Smooth muscle cell (in vitro differentiated cells): ENCODE results near the gene AP4S1. TPM values are rescaled to one million over a fixed set of nuclear protein-coding genes. Genes with fewer than 3 reads are reported as not detected.
A peak's percentile ranks its signal among the peaks of the same experiment; 100 is the strongest.
"Not testable (repeated sequence)": the region's sequence is repeated elsewhere in the genome, so short reads cannot be mapped to it uniquely, and the experiment has no call there.

Source experiments
- DNase-seq: peaks from one replicate; lab custom pipeline; 2025; ENCODE audit not compliant: unreplicated experiment; lab: John Stamatoyannopoulos, UW
- H2AFZ ChIP-seq: fragments of 200-600 bp; sonication (generic); 2 replicates; pipeline ENCODE4 v1.6.0; 2016; ENCODE audit warnings: antibody characterized with exemption, low read depth, mild to moderate bottlenecking
- H3F3A ChIP-seq: fragments of 200-600 bp; sonication (generic); 2 replicates; pipeline ENCODE4 v1.6.0; 2017; ENCODE audit warnings: antibody characterized with exemption, low read depth
- H3K27ac ChIP-seq: fragments of 200-600 bp; sonication (generic); 2 replicates; pipeline ENCODE4 v1.5.1; 2016; ENCODE audit warnings: low read depth, mild to moderate bottlenecking
- H3K27me3 ChIP-seq: fragments of 200-600 bp; sonication (generic); 2 replicates; pipeline ENCODE4 v1.6.1; 2016; ENCODE audit warnings: low read depth, mild to moderate bottlenecking
- H3K36me3 ChIP-seq: fragments of 200-600 bp; sonication (generic); 2 replicates; pipeline ENCODE4 v1.5.1; 2016; ENCODE audit warnings: low read depth
- H3K4me1 ChIP-seq: fragments of 200-600 bp; sonication (generic); 2 replicates; pipeline ENCODE4 v1.5.1; 2016; ENCODE audit warnings: low read depth
- H3K4me2 ChIP-seq: fragments of 200-600 bp; sonication (generic); 2 replicates; pipeline ENCODE4 v1.6.0; 2016; ENCODE audit warnings: mild to moderate bottlenecking
- H3K4me3 ChIP-seq: fragments of 200-600 bp; sonication (generic); 2 replicates; pipeline ENCODE4 v1.5.1; 2016; ENCODE audit warnings: mild to moderate bottlenecking
- H3K79me2 ChIP-seq: fragments of 200-600 bp; sonication (generic); 2 replicates; pipeline ENCODE4 v1.6.0; 2016; ENCODE audit warnings: low read depth, mild to moderate bottlenecking
- H3K9ac ChIP-seq: fragments of 200-600 bp; sonication (generic); 2 replicates; pipeline ENCODE4 v1.6.0; 2016; ENCODE audit warnings: low read depth
- H3K9me3 ChIP-seq: fragments of 200-600 bp; sonication (generic); replicated peaks from 2 replicates; pipeline ENCODE4 v1.5.1; 2016; ENCODE audit warnings: low read depth
- H4K20me1 ChIP-seq: fragments of 200-600 bp; sonication (generic); 2 replicates; pipeline ENCODE4 v1.6.0; 2016; ENCODE audit warnings: low read depth
- WGBS: methylation state at CpG from one replicate; pipeline ENCODE4 v1.1.7; 2016; ENCODE audit warnings: low lambda C conversion rate; 5-methylcytosine and 5-hydroxymethylcytosine counted together
- polyA plus RNA-seq: library from polyadenylated mRNA; unstranded; fragments of >200 nt; fragmentation: Nextera tagmentation; extraction: Ambion mirVana; gene quantifications from 2 replicates; pipeline ENCODE4 v1.2.1, GENCODE V29; 2016
- total RNA-seq: library from RNA; depleted of rRNA; stranded (reverse); fragments of >200 nt; gene quantifications from 2 replicates; pipeline ENCODE4 v1.2.3, GENCODE V29; 2014
- TF ChIP-seq, protein P1 (sequence below): fragments of 200-600 bp; sonication (generic); IDR thresholded peaks from 2 replicates; pipeline ENCODE4 v1.5.1; 2017; ENCODE audit warnings: borderline replicate concordance, mild to moderate bottlenecking, antibody characterized with exemption; ENCODE audit not compliant: insufficient read depth, poor library complexity, severe bottlenecking

The AP4S1 gene, protein sequence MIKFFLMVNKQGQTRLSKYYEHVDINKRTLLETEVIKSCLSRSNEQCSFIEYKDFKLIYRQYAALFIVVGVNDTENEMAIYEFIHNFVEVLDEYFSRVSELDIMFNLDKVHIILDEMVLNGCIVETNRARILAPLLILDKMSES
- total RNA-seq (7.6 and 9.8 TPM in 2 replicates), polyA plus RNA-seq (2.3 and 4.1 TPM in 2 replicates)

DNA sequence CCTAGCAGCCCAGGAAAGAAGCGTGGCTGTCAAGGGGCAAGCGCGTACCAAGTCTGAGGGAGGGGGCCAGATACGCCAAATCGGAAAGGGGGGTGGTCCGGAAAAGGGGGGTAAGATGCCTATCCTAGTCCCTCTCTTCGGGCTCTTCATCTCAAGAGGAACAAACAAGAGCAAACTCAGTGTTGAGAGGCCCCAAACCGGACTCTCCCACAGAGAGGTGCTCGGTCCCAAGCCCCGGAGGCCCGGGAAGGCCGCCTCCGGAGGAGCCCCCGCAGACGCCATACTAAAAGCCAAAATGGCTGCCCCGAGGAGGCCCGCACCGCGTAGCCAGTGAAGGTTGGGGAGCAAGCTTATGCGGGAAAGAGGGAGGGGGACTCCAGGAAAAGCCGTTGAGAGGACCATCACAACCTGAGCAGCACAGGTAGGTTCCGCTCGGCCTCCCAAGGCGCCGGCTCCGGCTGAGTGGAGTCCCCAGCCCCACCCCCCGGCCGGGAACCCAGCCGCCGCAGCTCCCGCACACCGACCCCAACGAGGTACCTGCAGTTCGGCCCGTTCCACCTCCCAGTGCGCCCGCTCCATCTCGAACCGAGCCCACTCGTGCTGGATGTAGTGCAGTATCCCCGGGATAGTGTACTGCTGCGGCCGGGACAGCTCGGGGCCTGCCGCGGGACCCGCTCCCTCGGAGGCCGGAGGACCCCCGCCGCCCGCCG is at the start of gene AP4S1:
AP4S1 (plus strand) TSS at position 283 of the 710 bp plus-strand sequence. CDS start 40,548 bp downstream, outside the sequence.
- Histone ChIP-seq H3K4me2 (peak within 1 kb of the TSS; percentile 95), H3F3A (peaks cover 12% of the 10 kb centered on the region), H3K4me1 (peaks cover 23% of the 10 kb centered on the region), H4K20me1 (peaks cover 49% of the 10 kb centered on the region), H3K79me2 (peaks cover 81% of the 10 kb centered on the region), H2AFZ (peak within 1 kb of the TSS; percentile 97), H3K9ac (peak within 1 kb of the TSS; percentile 98), H3K9me3 (no peaks in the 10 kb centered on the region), H3K36me3 (no peaks in the 10 kb centered on the region), H3K27ac (peak within 1 kb of the TSS; percentile 95), H3K27me3 (no peaks in the 10 kb centered on the region), H3K4me3 (peak within 1 kb of the TSS; percentile 99)
- TF ChIP-seq, protein P1, sequence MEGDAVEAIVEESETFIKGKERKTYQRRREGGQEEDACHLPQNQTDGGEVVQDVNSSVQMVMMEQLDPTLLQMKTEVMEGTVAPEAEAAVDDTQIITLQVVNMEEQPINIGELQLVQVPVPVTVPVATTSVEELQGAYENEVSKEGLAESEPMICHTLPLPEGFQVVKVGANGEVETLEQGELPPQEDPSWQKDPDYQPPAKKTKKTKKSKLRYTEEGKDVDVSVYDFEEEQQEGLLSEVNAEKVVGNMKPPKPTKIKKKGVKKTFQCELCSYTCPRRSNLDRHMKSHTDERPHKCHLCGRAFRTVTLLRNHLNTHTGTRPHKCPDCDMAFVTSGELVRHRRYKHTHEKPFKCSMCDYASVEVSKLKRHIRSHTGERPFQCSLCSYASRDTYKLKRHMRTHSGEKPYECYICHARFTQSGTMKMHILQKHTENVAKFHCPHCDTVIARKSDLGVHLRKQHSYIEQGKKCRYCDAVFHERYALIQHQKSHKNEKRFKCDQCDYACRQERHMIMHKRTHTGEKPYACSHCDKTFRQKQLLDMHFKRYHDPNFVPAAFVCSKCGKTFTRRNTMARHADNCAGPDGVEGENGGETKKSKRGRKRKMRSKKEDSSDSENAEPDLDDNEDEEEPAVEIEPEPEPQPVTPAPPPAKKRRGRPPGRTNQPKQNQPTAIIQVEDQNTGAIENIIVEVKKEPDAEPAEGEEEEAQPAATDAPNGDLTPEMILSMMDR = no peak
- WGBS = under 1% methylated on average over 42 of the region's 53 CpGs
- DNase-seq = peak; percentile 45

DNA sequence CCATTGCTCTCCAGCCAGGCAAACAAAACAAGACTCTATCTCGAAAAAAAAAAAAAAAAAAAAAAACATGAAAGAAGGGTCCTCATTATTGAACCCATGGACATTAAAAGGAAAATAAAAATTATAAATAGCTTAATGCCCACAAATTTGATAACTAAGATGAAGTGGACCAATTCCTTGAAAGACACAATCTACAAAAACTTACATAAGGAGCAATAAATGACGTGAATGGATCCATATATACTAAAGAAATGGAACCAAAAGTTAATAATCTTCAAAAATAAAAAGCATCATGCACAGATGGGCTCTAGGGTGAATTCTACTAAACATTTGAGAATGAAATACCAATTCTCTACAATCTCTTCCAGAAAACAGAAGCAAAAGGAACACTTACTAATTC is 47.7 kb upstream of the AP4S1 start:
- peak overlapping the region; percentile 17 for H3K9ac ChIP-seq
- H3F3A ChIP-seq = no peaks in the 10 kb centered on the region
- peaks cover 100% of the 10 kb centered on the region for H3K79me2 ChIP-seq
- H3K4me3 ChIP-seq = no peak overlapping the region
- H3K4me1 ChIP-seq = no peaks in the 10 kb centered on the region
- H3K27me3 ChIP-seq = no peaks in the 10 kb centered on the region
- peaks cover 100% of the 10 kb centered on the region for H4K20me1 ChIP-seq
- TF ChIP-seq, protein P1 = no peak
- no peak for DNase-seq
- H3K4me2 ChIP-seq = no peak overlapping the region
- H2AFZ ChIP-seq = no peak overlapping the region
- H3K9me3 ChIP-seq = no peaks in the 10 kb centered on the region
- H3K27ac ChIP-seq = no peak overlapping the region
- H3K36me3 ChIP-seq = no peaks in the 10 kb centered on the region
- 79% methylated on average over 2 of the region's 2 CpGs for WGBS

DNA sequence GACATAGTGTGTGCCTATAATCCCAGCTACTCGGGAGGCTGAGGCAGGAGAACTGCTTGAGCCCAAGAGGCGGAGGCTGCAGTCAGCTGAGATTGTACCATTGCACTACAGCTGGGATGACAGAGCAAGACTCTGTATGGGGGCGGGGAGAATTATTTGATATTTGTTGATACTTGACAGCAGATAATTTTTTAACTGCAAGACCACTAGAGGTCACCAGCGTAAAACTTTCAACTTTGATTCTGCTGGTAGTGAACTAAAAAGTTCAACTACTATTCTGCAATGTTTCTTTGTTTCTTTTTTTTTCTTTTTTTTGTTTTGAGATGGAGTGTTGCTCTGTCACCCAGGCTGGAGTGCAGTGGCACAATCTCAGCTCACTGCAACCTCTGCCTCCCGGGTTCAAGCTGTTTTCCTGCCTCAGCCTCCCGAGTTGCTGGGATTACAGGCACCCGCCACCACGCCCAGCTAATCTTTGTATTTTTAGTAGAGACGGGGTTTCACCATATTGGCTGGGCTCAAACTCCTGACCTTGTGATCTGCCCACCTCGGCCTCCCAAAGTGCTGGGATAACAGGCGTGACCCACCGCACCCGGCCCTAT is 45.2 kb upstream of the AP4S1 start:
- not testable (repeated sequence) for H2AFZ ChIP-seq

More for the DNA sequence above, 45.2 kb upstream of the AP4S1 start:
- Histone ChIP-seq H3K79me2 (peaks cover 99% of the 10 kb centered on the region), H4K20me1 (peaks cover 100% of the 10 kb centered on the region)
- not testable (repeated sequence) for H3K27me3 ChIP-seq, DNase-seq, H3K4me1 ChIP-seq, H3K27ac ChIP-seq, H3K9ac ChIP-seq, H3K36me3 ChIP-seq, H3K4me2 ChIP-seq, H3K9me3 ChIP-seq, H3F3A ChIP-seq, H3K4me3 ChIP-seq
- WGBS = 90% methylated on average over 13 of the region's 13 CpGs
- TF ChIP-seq, protein P1 = peak; percentile 52
